Measurements from ENCODE around the gene PANK2.
"Not testable (repeated sequence)": the region's sequence is repeated elsewhere in the genome, so short reads cannot be mapped to it uniquely, and the experiment has no call there.

PANK2 gene

GRCh38 chr20:3901706-3902440 is 12.7 kb downstream of the PANK2 start:
- DNase-seq, result no peak

GRCh38 chr20:3902446-3902845 is 13.3 kb downstream of the PANK2 start:
- no peak for DNase-seq

DNA sequence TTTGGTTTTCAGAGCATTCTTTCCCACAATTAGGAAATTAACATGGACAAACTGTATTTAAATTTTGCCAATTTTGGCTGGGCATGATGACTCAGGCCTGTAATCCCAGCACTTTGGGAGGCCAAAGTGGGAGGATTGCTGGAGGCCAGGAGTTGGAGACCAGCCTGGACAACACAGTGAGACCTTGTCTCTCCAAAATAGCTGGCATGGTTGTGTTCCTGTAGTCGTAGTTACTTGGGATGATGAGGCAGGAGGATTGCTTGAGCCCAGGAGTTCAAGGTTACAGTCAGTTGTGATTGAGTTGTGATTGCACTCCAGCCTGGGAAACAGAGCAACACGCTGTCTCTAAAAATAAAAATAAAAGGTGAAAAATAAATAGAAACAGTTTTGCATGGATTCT is 15.0 kb downstream of the PANK2 start:
- DNase-seq, result no peak

DNA sequence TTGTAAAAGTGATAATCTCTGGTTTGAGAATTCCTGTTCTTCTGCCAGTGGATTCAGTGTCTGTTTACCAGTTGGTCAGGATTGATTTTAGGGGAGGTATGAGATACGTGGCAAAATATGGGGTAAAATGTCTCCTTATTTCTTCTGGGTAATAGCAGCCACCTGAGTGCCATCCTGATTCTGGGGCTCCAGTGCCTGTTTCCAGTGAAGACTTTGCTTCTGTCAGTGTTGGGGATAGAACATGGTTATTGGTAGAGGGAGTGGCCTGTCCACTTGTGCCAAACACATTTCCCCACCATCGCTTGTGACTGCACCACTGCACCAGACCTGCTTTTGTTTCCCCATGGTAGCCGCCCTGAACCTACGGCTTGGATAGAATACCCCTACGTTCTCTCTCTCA is 15.7 kb downstream of the PANK2 start:
- DNase-seq, result no peak

DNA sequence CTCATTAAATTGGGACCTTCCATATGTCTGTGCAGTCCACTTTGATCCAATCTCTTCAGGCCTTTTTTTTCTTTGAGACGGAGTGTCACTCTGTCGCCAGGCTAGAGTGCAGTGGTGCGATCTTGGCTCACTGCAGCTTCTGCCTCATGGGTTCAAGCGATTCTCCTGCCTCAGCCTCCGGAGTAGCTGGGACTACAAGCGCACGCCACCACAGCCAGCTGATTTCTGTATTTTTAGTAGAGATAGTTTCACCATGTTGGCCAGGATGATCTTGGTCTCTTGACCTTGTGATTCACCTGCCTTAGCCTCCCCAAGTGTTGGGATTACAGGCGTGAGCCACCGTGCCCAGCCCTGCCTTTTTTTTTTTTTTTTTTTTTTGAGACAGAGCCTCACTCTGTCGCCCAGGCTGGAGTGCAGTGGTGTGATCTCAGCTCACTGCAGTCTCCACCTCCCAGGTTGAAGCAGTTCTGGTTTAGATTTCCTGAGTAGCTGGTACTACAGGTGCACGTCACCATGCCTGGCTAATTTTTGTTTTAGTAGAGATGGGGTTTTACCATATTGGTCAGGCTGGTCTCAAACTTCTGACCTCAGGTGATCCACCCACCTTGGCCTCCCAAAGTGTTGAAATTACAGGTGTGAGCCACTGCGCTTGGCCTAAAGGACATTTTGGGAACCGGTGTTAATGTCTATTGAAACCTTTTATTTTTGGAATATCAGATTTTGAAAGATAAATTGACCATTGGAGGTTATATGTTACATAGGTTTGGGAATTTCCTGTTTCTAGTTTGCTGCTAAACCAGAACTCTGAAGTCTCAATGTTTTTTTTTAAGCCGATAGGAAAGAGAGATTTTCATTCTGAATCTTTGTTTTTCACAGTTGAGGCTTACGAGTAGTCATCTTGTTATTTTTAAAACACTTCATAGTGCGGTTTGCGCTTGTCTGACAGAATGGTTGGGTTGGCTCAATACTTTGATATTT is 17.8 kb downstream of the PANK2 start:
- not testable (repeated sequence) for DNase-seq

DNA sequence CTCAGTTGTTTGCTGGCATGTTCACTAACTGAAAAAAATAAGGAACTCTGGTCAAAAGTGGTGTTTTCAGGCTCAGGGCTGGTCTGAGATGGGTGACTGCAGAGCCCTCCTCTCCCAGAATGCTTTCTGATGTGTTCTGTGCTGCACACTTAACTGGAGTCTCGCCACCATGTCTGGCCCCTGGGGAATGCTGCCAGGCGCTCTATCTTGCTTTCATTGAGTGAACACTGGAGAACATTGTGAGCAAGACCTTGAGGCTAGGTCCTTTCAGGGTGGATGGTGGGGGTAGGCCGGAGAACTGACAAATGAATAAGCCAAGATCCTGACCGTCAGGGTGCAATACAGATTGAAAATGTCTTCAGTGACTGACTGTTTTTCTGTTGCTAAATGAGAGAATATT is 19.5 kb downstream of the PANK2 start:
- no peak for DNase-seq

GRCh38 chr20:3909952-3910366 is 20.8 kb downstream of the PANK2 start:
- DNase-seq, result no peak

GRCh38 chr20:3910853-3911252 is 21.7 kb downstream of the PANK2 start:
- DNase-seq, result no peak

- no peak for DNase-seq
These were observed 22.8 kb downstream of the PANK2 start for GRCh38 chr20:3911956-3912355.

DNA sequence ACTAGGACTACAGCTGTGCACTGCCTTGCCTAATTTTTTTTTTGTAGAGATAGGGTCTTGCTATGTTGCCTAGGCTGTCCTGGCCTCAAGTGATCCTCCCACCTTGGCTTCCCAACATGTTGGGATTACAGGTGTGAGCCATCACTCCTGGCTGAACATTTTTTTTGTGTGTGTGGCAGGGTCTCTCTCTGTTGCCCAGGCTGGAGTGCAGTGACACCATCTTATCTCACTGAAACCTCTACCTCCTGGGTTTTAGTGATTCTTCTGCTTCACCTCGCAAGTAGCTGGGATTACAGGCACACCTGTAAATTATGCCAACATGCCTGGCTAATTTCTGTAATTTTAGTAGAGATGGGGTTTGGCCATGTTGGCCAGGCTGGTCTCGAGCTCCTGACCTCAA is 25.3 kb downstream of the PANK2 start:
- DNase-seq, result no peak

DNA sequence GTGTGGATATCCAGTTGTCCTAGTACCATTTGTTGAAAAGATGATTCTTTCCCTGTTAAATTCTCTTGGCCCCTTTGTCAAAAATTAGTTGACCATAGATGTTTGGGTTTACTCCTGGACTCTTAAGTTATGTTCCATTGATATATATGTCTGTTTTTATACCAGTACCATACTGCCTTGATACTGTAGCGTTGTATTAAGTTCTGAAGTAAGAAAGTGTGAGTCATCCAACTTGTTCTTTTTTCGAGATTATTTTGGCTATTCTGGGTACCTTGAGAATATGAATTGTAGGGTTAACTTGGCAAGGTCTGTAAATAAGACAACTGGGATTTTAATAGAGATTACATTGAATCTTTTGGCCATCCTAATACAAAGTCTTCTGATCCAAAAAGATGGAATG is 26.5 kb downstream of the PANK2 start:
- DNase-seq, result no peak

DNA sequence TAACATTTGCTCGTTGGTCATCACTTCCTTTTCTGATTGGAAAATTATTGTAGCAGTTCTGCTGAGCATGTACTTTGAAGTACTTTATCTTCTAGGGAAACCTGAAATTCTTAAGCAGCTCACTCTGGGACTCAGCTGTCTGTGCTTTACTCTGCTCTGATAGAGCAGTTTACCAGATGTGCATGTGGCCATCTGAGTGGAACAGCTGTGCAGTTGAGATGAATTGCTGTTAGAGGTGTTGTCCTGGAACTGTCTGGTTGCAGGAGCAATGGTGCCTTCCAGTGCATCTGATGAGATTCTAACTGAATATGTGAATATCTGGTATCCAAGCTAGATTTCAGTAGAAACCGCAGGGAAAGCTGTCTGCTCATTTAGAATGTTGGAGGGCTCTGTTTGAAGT is 27.2 kb downstream of the PANK2 start:
- no peak for DNase-seq

DNA sequence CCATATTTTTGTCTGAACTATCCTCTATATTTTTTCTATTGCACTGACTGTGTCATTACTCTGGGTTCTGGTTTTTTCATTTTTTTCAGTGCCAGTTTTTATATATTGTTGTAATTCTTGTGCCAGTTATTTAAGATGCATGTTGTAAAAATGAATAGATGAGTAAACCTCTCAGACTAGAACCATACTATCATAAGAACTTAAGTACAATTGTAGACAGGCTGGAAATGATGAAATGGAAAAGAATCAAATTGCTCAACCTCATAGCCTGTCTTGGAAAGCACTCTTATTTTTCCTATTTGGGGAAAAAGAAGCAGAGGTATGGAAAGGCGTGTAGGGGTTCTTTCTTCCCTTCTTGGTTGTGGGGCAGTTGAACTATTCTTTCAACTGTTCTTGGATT is 30.2 kb downstream of the PANK2 start:
- DNase-seq, result no peak

- DNase-seq, result no peak
These were observed 33.2 kb downstream of the PANK2 start for GRCh38 chr20:3922223-3922982.

- no peak for DNase-seq
These were observed 33.8 kb downstream of the PANK2 start for GRCh38 chr20:3922983-3923339.

- DNase-seq, result no peak
These were observed 34.6 kb downstream of the PANK2 start for GRCh38 chr20:3923818-3924217.

- no peak for DNase-seq
These were observed 35.3 kb downstream of the PANK2 start for GRCh38 chr20:3924304-3925112.

DNA sequence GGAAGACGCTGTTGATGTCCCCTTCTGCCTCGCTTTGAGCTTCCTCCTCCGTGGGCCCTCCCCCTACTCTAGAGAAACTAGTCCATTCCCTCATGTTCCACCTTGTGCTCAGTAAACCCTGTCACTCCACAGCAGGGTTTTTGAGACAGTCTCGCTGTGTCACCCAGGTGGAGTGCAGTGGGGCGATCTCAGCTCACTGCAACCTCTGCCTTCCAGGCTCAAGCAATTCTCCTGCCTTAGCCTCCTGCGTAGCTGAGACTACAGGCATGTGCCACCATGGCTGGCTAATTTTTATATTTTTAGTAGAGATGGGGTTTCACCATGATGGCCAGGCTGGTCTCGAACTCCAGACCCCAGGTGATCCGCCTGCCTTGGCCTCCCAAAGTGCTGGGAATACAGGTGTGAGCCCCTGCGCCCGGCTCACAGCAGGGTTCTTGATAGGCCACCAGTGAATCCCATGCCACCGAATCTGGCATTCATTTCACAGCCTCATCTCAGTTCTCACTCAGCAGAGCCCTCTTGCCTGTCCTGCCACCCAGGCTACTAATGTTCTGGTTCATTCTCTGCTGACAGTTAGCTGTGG is 36.0 kb downstream of the PANK2 start:
- DNase-seq, result no peak

DNA sequence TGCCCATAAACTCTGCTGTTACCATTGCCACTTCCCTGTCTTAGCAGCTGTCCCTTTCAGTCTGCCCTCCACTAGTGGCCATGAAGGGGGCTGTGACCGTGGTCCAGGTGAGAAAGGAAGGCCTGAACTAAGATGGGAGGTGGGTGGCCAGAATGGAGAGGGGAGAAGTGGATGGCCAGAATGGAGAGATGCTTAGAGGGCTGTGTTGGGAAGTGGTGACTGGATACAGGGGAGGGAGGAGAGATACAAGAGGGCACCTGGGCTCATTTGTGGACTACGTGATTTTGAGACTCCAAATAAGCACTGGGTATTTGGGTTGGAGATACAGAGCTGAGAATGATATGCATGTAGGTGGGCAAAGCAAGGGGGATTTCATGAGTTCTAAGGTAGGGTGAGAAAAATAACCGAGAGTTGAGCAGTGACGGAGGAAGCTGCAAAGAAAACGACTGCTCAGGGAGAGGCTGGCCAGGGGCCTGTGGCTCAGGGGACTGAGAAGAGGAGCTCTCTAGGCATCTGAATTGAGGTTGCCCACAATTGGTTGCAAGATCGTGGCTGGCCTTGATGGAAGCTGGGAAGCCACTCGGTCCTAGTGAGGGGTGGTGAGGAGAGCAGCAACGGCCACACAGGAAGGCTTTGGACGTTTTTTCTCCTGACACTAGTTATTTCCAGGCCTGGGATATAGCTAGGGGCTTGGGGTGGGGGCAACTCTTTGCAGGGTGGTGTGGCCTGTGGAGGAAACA is 36.9 kb downstream of the PANK2 start:
- no peak for DNase-seq

- no peak for DNase-seq
These were observed 38.5 kb downstream of the PANK2 start for GRCh38 chr20:3927486-3928291.

DNA sequence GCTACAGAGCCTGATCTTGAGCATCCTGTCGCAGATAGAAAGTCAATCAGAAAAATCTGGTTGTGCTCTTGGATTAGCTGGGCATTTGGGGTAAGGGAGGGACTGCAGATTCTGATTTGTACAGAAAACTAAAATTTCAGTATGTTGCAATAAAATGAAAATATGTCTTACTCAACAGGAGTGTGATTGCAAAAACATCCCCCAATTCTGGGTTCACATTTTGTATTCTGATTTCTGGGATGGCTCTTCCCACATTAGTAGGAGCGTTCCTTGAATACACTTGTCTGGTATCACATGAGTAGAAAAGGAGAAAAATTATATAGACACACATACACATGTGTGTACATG is 40.5 kb downstream of the PANK2 start:
- no peak for DNase-seq

Data from activated T-cell treated with anti-CD3 and anti-CD28 coated beads for 4 hours (primary cell).